HepG2 (cell line): ENCODE measurements around the gene HMBS. TPM values are rescaled to one million over a fixed set of nuclear protein-coding genes. Genes with fewer than 3 reads are reported as not detected.

Experiments used
- ISL2 ChIP-seq: sonication (generic); formaldehyde crosslinking; IDR thresholded peaks from 2 replicates; pipeline ENCODE4 v1.5.0; 2020; ENCODE audit warnings: missing genetic modification reagents
- JUN ChIP-seq: sonication (generic); formaldehyde crosslinking; IDR thresholded peaks from 2 replicates; pipeline ENCODE4 v1.4.0; 2020; ENCODE audit warnings: mild to moderate bottlenecking, missing genetic modification reagents
- NFE2L1 ChIP-seq: sonication (generic); formaldehyde crosslinking; IDR thresholded peaks from 2 replicates; pipeline ENCODE4 v1.4.0; 2020; ENCODE audit warnings: missing genetic modification reagents, mild to moderate bottlenecking, borderline replicate concordance
- PPARG ChIP-seq: conservative IDR thresholded peaks from 2 replicates; pipeline ENCODE4 v1.6.1; 2016; ENCODE audit warnings: missing biosample characterization, missing genetic modification reagents
- THAP11 ChIP-seq: IDR thresholded peaks from 2 replicates; pipeline ENCODE4 v1.6.1; 2016; ENCODE audit warnings: missing biosample characterization, missing genetic modification reagents
- ZBTB7B ChIP-seq: sonication (generic); formaldehyde crosslinking; IDR thresholded peaks from 2 replicates; pipeline ENCODE4 v1.4.0; 2020; ENCODE audit warnings: missing genetic modification reagents
- ZFP82 ChIP-seq: sonication (generic); formaldehyde crosslinking; IDR thresholded peaks from 2 replicates; pipeline ENCODE4 v1.5.1; 2020; ENCODE audit warnings: mild to moderate bottlenecking, missing genetic modification reagents, borderline replicate concordance
- ZNF367 ChIP-seq: sonication (generic); formaldehyde crosslinking; IDR thresholded peaks from 2 replicates; pipeline ENCODE4 v1.4.0; 2020; ENCODE audit warnings: missing genetic modification reagents, borderline replicate concordance
- ZNF746 ChIP-seq: sonication (generic); formaldehyde crosslinking; IDR thresholded peaks from 2 replicates; pipeline ENCODE4 v1.8.0; 2022; ENCODE audit warnings: mild to moderate bottlenecking, missing genetic modification reagents
- polyA plus RNA-seq, 8 experiments: library from polyadenylated mRNA; depleted of rRNA in 3 of 8; stranded (reverse) in 7 of 8; unstranded in 1 of 8; fragments of >200 nt; fragmentation: Illumina TruSeq in 4 of 8; extraction: Trizol in 4 of 8; gene quantifications; 2 replicates each; pipeline versions ENCODE4 v1.2.1 to v1.2.3, GENCODE V29; 2011 to 2016; ENCODE audit warnings: low read depth in 4 of 8, missing spikeins in 1 of 8, mixed read lengths in 1 of 8; ENCODE audit not compliant: insufficient read depth in 1 of 8
- total RNA-seq, 5 experiments: library from RNA; depleted of rRNA; stranded (reverse); fragments of >200 nt; fragmentation: Illumina TruSeq; extraction: Trizol; gene quantifications; 2 replicates each; pipeline ENCODE4 v1.2.3, GENCODE V29; 2016; ENCODE audit warnings: low read depth in 1 of 5
- TF ChIP-seq, protein P1 (sequence below): IDR thresholded peaks from 2 replicates; pipeline ENCODE4 v1.6.1; 2016; ENCODE audit warnings: low read depth, control low read depth
- TF ChIP-seq, protein P2 (sequence below): sonication (generic); formaldehyde crosslinking; IDR thresholded peaks from 2 replicates; pipeline ENCODE4 v1.5.1; 2020; ENCODE audit warnings: mild to moderate bottlenecking, missing genetic modification reagents
- TF ChIP-seq, protein P3 (sequence below): sonication (generic); formaldehyde crosslinking; IDR thresholded peaks from 2 replicates; pipeline ENCODE4 v1.5.1; 2020; ENCODE audit warnings: missing genetic modification reagents, mild to moderate bottlenecking, borderline replicate concordance
- TF ChIP-seq, protein P4 (sequence below): sonication (generic); formaldehyde crosslinking; IDR thresholded peaks from 2 replicates; pipeline ENCODE4 v1.8.0; 2022; ENCODE audit warnings: mild to moderate bottlenecking, missing genetic modification reagents, borderline replicate concordance
- TF ChIP-seq, protein P5 (sequence below): IDR thresholded peaks from 2 replicates; pipeline ENCODE4 v1.6.1; 2016; ENCODE audit warnings: mild to moderate bottlenecking
- TF ChIP-seq, protein P6 (sequence below): sonication (generic); formaldehyde crosslinking; IDR thresholded peaks from 2 replicates; pipeline ENCODE4 v1.5.0; 2020; ENCODE audit warnings: missing genetic modification reagents

Gene HMBS
- total and polyA plus RNA-seq, 2 of the 13 experiments (the other 11 are each of a cell fraction or from before 2014, with no cell fraction given): 9.4 to 46.9 TPM

DNA sequence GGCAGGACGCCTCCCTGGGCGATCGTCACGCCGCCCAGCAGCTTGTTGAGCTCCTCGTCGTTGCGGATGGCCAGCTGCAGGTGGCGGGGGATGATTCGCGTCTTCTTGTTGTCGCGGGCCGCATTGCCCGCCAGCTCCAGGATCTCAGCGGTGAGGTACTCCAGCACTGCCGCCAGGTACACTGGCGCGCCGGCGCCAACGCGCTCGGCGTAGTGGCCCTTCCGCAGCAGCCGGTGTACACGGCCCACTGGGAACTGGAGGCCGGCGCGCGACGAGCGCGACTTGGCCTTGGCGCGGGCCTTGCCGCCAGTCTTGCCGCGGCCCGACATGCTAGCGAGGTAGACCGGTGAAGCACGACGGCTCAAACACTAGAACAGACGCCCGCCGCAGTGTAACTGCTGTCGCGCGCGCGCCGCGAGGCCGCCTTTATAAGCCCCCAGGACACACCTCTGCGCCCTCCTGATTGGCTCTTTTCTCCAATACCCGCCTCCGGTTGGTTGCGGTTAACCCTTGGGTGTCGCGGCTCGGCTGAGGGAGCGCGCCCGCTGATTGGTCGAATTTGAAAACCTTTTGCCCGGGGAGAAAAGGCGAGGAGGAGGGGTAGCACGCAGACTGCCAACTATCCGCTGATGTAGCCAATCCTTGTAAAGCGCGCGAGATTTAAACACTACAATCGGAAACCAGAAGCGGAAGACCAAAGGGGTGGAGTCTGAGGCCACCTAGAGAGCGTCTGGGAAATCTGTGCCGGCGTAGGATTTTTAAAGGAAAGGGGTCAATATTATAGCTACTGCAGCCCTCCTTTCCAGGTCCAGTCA is 10.6 kb downstream of the HMBS start (continued):
- TF ChIP-seq, protein P1, sequence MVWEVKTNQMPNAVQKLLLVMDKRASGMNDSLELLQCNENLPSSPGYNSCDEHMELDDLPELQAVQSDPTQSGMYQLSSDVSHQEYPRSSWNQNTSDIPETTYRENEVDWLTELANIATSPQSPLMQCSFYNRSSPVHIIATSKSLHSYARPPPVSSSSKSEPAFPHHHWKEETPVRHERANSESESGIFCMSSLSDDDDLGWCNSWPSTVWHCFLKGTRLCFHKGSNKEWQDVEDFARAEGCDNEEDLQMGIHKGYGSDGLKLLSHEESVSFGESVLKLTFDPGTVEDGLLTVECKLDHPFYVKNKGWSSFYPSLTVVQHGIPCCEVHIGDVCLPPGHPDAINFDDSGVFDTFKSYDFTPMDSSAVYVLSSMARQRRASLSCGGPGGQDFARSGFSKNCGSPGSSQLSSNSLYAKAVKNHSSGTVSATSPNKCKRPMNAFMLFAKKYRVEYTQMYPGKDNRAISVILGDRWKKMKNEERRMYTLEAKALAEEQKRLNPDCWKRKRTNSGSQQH (CRISPR knock-in tag): no peak
- TF ChIP-seq NFE2L1 (no peak; the same call in 1 of the 2 replicates), ZFP82 (CRISPR knock-in tag) (no peak), JUN (no peak), ZNF746 (0 out of 2 replicates have a peak, but pooled peaks have one; percentile 57), PPARG (CRISPR knock-in tag) (peak; percentile 28; the same call in 1 of the 2 replicates), ISL2 (peak; percentile 55; the same call in 1 of the 2 replicates), ZBTB7B (CRISPR knock-in tag) (no peak), ZNF367 (no peak), THAP11 (CRISPR knock-in tag) (peak; percentile 68; the same call in 1 of the 2 replicates)
- TF ChIP-seq, protein P2, sequence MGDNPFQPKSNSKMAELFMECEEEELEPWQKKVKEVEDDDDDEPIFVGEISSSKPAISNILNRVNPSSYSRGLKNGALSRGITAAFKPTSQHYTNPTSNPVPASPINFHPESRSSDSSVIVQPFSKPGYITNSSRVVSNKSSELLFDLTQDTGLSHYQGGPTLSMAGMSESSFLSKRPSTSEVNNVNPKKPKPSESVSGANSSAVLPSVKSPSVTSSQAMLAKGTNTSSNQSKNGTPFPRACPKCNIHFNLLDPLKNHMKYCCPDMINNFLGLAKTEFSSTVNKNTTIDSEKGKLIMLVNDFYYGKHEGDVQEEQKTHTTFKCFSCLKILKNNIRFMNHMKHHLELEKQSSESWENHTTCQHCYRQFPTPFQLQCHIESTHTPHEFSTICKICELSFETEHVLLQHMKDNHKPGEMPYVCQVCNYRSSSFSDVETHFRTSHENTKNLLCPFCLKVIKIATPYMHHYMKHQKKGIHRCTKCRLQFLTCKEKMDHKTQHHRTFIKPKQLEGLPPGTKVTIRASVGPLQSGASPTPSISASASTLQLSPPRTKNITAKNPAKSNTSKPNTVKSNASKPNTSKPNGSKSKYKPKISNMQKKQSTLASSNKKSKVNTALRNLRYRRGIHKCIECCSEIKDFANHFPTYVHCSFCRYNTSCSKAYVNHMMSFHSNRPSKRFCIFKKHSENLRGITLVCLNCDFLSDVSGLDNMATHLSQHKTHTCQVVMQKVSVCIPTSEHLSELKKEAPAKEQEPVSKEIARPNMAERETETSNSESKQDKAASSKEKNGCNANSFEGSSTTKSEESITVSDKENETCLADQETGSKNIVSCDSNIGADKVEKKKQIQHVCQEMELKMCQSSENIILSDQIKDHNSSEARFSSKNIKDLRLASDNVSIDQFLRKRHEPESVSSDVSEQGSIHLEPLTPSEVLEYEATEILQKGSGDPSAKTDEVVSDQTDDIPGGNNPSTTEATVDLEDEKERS (CRISPR knock-in tag): peak; percentile 46; the same call in 1 of the 2 replicates
- TF ChIP-seq, protein P3, sequence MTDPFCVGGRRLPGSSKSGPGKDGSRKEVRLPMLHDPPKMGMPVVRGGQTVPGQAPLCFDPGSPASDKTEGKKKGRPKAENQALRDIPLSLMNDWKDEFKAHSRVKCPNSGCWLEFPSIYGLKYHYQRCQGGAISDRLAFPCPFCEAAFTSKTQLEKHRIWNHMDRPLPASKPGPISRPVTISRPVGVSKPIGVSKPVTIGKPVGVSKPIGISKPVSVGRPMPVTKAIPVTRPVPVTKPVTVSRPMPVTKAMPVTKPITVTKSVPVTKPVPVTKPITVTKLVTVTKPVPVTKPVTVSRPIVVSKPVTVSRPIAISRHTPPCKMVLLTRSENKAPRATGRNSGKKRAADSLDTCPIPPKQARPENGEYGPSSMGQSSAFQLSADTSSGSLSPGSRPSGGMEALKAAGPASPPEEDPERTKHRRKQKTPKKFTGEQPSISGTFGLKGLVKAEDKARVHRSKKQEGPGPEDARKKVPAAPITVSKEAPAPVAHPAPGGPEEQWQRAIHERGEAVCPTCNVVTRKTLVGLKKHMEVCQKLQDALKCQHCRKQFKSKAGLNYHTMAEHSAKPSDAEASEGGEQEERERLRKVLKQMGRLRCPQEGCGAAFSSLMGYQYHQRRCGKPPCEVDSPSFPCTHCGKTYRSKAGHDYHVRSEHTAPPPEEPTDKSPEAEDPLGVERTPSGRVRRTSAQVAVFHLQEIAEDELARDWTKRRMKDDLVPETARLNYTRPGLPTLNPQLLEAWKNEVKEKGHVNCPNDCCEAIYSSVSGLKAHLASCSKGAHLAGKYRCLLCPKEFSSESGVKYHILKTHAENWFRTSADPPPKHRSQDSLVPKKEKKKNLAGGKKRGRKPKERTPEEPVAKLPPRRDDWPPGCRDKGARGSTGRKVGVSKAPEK (CRISPR knock-in tag): no peak
- TF ChIP-seq, protein P4, sequence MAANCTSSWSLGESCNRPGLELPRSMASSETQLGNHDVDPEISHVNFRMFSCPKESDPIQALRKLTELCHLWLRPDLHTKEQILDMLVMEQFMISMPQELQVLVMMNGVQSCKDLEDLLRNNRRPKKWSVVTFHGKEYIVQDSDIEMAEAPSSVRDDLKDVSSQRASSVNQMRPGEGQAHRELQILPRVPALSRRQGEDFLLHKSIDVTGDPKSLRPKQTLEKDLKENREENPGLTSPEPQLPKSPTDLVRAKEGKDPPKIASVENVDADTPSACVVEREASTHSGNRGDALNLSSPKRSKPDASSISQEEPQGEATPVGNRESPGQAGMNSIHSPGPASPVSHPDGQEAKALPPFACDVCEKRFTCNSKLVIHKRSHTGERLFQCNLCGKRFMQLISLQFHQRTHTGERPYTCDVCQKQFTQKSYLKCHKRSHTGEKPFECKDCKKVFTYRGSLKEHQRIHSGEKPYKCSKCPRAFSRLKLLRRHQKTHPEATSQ: no peak; the same call in 1 of the 2 replicates
- TF ChIP-seq, protein P5, sequence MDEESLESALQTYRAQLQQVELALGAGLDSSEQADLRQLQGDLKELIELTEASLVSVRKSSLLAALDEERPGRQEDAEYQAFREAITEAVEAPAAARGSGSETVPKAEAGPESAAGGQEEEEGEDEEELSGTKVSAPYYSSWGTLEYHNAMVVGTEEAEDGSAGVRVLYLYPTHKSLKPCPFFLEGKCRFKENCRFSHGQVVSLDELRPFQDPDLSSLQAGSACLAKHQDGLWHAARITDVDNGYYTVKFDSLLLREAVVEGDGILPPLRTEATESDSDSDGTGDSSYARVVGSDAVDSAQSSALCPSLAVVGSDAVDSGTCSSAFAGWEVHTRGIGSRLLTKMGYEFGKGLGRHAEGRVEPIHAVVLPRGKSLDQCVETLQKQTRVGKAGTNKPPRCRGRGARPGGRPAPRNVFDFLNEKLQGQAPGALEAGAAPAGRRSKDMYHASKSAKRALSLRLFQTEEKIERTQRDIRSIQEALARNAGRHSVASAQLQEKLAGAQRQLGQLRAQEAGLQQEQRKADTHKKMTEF: peak; percentile 95
- TF ChIP-seq, protein P6, sequence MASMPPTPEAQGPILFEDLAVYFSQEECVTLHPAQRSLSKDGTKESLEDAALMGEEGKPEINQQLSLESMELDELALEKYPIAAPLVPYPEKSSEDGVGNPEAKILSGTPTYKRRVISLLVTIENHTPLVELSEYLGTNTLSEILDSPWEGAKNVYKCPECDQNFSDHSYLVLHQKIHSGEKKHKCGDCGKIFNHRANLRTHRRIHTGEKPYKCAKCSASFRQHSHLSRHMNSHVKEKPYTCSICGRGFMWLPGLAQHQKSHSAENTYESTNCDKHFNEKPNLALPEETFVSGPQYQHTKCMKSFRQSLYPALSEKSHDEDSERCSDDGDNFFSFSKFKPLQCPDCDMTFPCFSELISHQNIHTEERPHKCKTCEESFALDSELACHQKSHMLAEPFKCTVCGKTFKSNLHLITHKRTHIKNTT: no peak
